GM12891 (cell line): Measurements from ENCODE around the gene PCDH9.

ENCODE experiments used
- DNase-seq: peaks from one replicate; pipeline ENCODE4 v3.0.0; 2011; ENCODE audit warnings: low spot score; ENCODE audit not compliant: insufficient read length
- FAIRE-seq: peaks from 2 replicates; lab custom pipeline; 2011; peaks lifted over from hg19 to GRCh38; lab: Jason Lieb, UNC
- PAX5 ChIP-seq: IDR thresholded peaks from 2 replicates; pipeline ENCODE4 v1.6.1; 2011; ENCODE audit warnings: low read length, moderate library complexity, mild to moderate bottlenecking; ENCODE audit not compliant: insufficient read depth, severe bottlenecking
- POLR2A ChIP-seq: IDR thresholded peaks from 2 replicates; pipeline ENCODE4 v1.6.1; 2011; ENCODE audit warnings: low read depth, low read length, control low read depth
- POLR2AphosphoS5 ChIP-seq: IDR thresholded peaks from 2 replicates; pipeline ENCODE4 v1.6.1; 2011; ENCODE audit warnings: low read depth, low read length, control low read depth
- POU2F2 ChIP-seq: IDR thresholded peaks from 2 replicates; pipeline ENCODE4 v1.6.1; 2011; ENCODE audit warnings: low read depth, mild to moderate bottlenecking, control low read depth, low read length, moderate library complexity
- SPI1 ChIP-seq: IDR thresholded peaks from 2 replicates; pipeline ENCODE4 v1.6.1; 2011; ENCODE audit warnings: low read depth, low read length, control low read depth
- TAF1 ChIP-seq: IDR thresholded peaks from 2 replicates; pipeline ENCODE4 v1.6.1; 2011; ENCODE audit warnings: low read depth, low read length, control low read depth

PCDH9 gene

GRCh38 chr13:66922444-66922843 is 307.7 kb downstream of the PCDH9 start:
- DNase-seq (no peak), FAIRE-seq (no peak)
- TF ChIP-seq POU2F2: no peak
- no peak for TF ChIP-seq PAX5
- TF ChIP-seq SPI1: no peak
- TF ChIP-seq POLR2AphosphoS5: no peak
- no peak for TF ChIP-seq TAF1
- TF ChIP-seq POLR2A: no peak

- no peak for FAIRE-seq
- TF ChIP-seq POU2F2 (no peak), PAX5 (no peak), TAF1 (no peak), SPI1 (no peak), POLR2AphosphoS5 (no peak), POLR2A (no peak)
- no peak for DNase-seq
Measured at GRCh38 chr13:66921437-66921836, 308.7 kb downstream of the PCDH9 start.

GRCh38 chr13:66915596-66916185 is 314.4 kb downstream of the PCDH9 start:
- DNase-seq: no peak
- FAIRE-seq: no peak
- no peak for TF ChIP-seq SPI1
- no peak for TF ChIP-seq PAX5
- TF ChIP-seq POLR2A: no peak
- no peak for TF ChIP-seq POU2F2
- no peak for TF ChIP-seq POLR2AphosphoS5
- TF ChIP-seq TAF1: no peak

GRCh38 chr13:66914155-66914554 is 316.0 kb downstream of the PCDH9 start:
- TF ChIP-seq POLR2AphosphoS5 (no peak), SPI1 (no peak), POU2F2 (no peak), POLR2A (no peak), TAF1 (no peak), PAX5 (no peak)
- DNase-seq (no peak), FAIRE-seq (no peak)

GRCh38 chr13:66911411-66911939 is 318.7 kb downstream of the PCDH9 start:
- FAIRE-seq: no peak
- TF ChIP-seq POLR2AphosphoS5 (no peak), PAX5 (no peak), POU2F2 (no peak), TAF1 (no peak), POLR2A (no peak), SPI1 (no peak)

GRCh38 chr13:66899955-66900354 is 330.2 kb downstream of the PCDH9 start:
- no peak for FAIRE-seq

More at GRCh38 chr13:66911411-66911939, 318.7 kb downstream of the PCDH9 start:
- DNase-seq: no peak

GRCh38 chr13:66896933-66897332 is 333.2 kb downstream of the PCDH9 start:
- FAIRE-seq (no peak), DNase-seq (no peak)
- no peak for TF ChIP-seq TAF1
- no peak for TF ChIP-seq SPI1
- TF ChIP-seq POU2F2: no peak
- TF ChIP-seq PAX5: no peak
- TF ChIP-seq POLR2A: no peak
- no peak for TF ChIP-seq POLR2AphosphoS5

More at GRCh38 chr13:66899955-66900354, 330.2 kb downstream of the PCDH9 start:
- TF ChIP-seq POLR2AphosphoS5 (no peak), SPI1 (no peak), PAX5 (no peak), TAF1 (no peak), POLR2A (no peak), POU2F2 (no peak)
- no peak for DNase-seq

- FAIRE-seq: no peak
- no peak for DNase-seq
- no peak for TF ChIP-seq POU2F2
- TF ChIP-seq SPI1: no peak
- TF ChIP-seq PAX5: no peak
- TF ChIP-seq POLR2A: no peak
- no peak for TF ChIP-seq POLR2AphosphoS5
- TF ChIP-seq TAF1: no peak
Measured at GRCh38 chr13:66895780-66896179, 334.4 kb downstream of the PCDH9 start.

- FAIRE-seq (no peak), DNase-seq (no peak)
- TF ChIP-seq PAX5 (no peak), SPI1 (no peak), POLR2A (no peak), TAF1 (no peak), POU2F2 (no peak), POLR2AphosphoS5 (no peak)
Measured at GRCh38 chr13:66895320-66895719, 334.8 kb downstream of the PCDH9 start.

GRCh38 chr13:66888698-66889097 is 341.4 kb downstream of the PCDH9 start:
- DNase-seq (no peak), FAIRE-seq (no peak)
- TF ChIP-seq POU2F2 (no peak), SPI1 (no peak), TAF1 (no peak), POLR2AphosphoS5 (no peak)
